Keratinocyte (primary cell): ENCODE measurements around the gene CASR. TPM values are rescaled to one million over a fixed set of nuclear protein-coding genes. Genes with fewer than 3 reads are reported as not detected.

Experiments used
- DNase-seq: peaks from one replicate; pipeline ENCODE4 v3.0.0-alpha.2; 2011; ENCODE audit warnings: low read depth, missing footprints, low spot score
- FAIRE-seq: peaks from 2 replicates; lab custom pipeline; 2011; peaks lifted over from hg19 to GRCh38; lab: Jason Lieb, UNC
- H2AFZ ChIP-seq: 2 replicates; pipeline ENCODE4 v1.6.0; 2012; ENCODE audit warnings: low read length, control low read depth, inconsistent platforms; ENCODE audit not compliant: control insufficient read depth
- H3K27ac ChIP-seq: 2 replicates; pipeline ENCODE4 v1.5.1; 2011; ENCODE audit warnings: low read length; ENCODE audit not compliant: control insufficient read depth, insufficient read depth
- H3K27me3 ChIP-seq: 3 replicates; pipeline ENCODE4 v1.6.0; 2011; ENCODE audit warnings: low read length; ENCODE audit not compliant: control insufficient read depth, insufficient read depth; ENCODE audit errors: extremely low read depth
- H3K36me3 ChIP-seq, 2 experiments: 2 replicates in 1 of 2; 3 replicates in 1 of 2; pipeline ENCODE4 v1.5.1; 2011; ENCODE audit warnings: low read length in 2 of 2, mild to moderate bottlenecking in 1 of 2; ENCODE audit not compliant: control insufficient read depth in 2 of 2, insufficient read depth in 2 of 2; ENCODE audit errors: extremely low read depth in 1 of 2
- H3K4me1 ChIP-seq: 3 replicates; pipeline ENCODE4 v1.5.1; 2011; ENCODE audit warnings: low read length; ENCODE audit not compliant: control insufficient read depth, insufficient read depth; ENCODE audit errors: extremely low read depth
- H3K4me2 ChIP-seq: 3 replicates; pipeline ENCODE4 v1.6.0; 2011; ENCODE audit warnings: low read depth, low read length; ENCODE audit not compliant: control insufficient read depth, insufficient read depth; ENCODE audit errors: extremely low read depth
- H3K4me3 ChIP-seq, 3 experiments: fragments of 200-600 bp in 1 of 3; sonication (generic) in 1 of 3; 2 replicates in 2 of 3; 3 replicates in 1 of 3; pipeline ENCODE4 v1.5.1; 2011 to 2016; ENCODE audit warnings: low read length in 3 of 3, mild to moderate bottlenecking in 3 of 3, control low read depth in 2 of 3, inconsistent platforms in 1 of 3, low read depth in 1 of 3, mixed read lengths in 1 of 3, mixed run types in 1 of 3, moderate library complexity in 1 of 3; ENCODE audit not compliant: control insufficient read depth in 2 of 3, insufficient read depth in 2 of 3; ENCODE audit errors: extremely low read depth in 1 of 3
- H3K79me2 ChIP-seq: 2 replicates; pipeline ENCODE4 v1.6.0; 2012; ENCODE audit warnings: low read length; ENCODE audit not compliant: control insufficient read depth, insufficient read depth
- H3K9ac ChIP-seq: 3 replicates; pipeline ENCODE4 v1.6.0; 2011; ENCODE audit warnings: low read length; ENCODE audit not compliant: control insufficient read depth, insufficient read depth; ENCODE audit errors: extremely low read depth
- H3K9me1 ChIP-seq: 3 replicates; pipeline ENCODE4 v1.6.0; 2011; ENCODE audit warnings: low read length; ENCODE audit not compliant: control insufficient read depth, insufficient read depth; ENCODE audit errors: extremely low read depth
- H3K9me3 ChIP-seq: 2 replicates; pipeline ENCODE4 v1.5.1; 2012; ENCODE audit warnings: low read depth, low read length; ENCODE audit not compliant: control insufficient read depth
- H4K20me1 ChIP-seq: 3 replicates; pipeline ENCODE4 v1.6.0; 2011; ENCODE audit warnings: low read length; ENCODE audit not compliant: control insufficient read depth, insufficient read depth; ENCODE audit errors: extremely low read depth
- CTCF ChIP-seq, 3 experiments: IDR thresholded peaks in 1 of 3; conservative IDR thresholded peaks in 1 of 3; optimal IDR thresholded peaks in 1 of 3; 2 replicates in 2 of 3; 3 replicates in 1 of 3; pipeline versions ENCODE3 to v1.5.1; 2011; ENCODE audit warnings: low read length in 3 of 3, mild to moderate bottlenecking in 3 of 3, moderate library complexity in 2 of 3, control low read depth in 1 of 3, inconsistent platforms in 1 of 3; ENCODE audit not compliant: insufficient read depth in 2 of 3; ENCODE audit errors: extremely low read depth in 1 of 3
- EZH2 ChIP-seq: IDR thresholded peaks from one replicate; pipeline ENCODE4 v1.6.1; 2012; ENCODE audit warnings: inconsistent platforms, mild to moderate bottlenecking, low read length, moderate library complexity
- dilution Hi-C: fragments of 300-500 bp; cut with MboI; formaldehyde crosslinking; loops from one replicate; pipeline ENCODE4 v1.7.0; 2020; ENCODE audit warnings: low sequenced_read_pairs; ENCODE audit not compliant: extremely low pct_ligation_motif_present
- polyA plus RNA-seq, 5 experiments: library from polyadenylated mRNA; depleted of rRNA in 3 of 5; stranded (reverse) in 3 of 5; stranded (forward) in 1 of 5; unstranded in 1 of 5; fragments of >200 nt; gene quantifications; 1 replicate in 1 of 5; 2 replicates in 3 of 5; 3 replicates in 1 of 5; pipeline versions ENCODE4 v1.2.1 to v1.2.3, GENCODE V29; 2011 to 2012; ENCODE audit warnings: missing spikeins in 2 of 5, low read depth in 1 of 5, low replicate concordance in 1 of 5

The CASR gene
- polyA plus RNA-seq, 1 donor (not counting 4 experiments of a cell fraction or from before 2014, with no cell fraction given), result not detected

- no peak overlapping the region for H3K27ac ChIP-seq
- no peak for DNase-seq
- H3K4me2 ChIP-seq, result no peak overlapping the region
- H4K20me1 ChIP-seq, result no peaks in the 10 kb centered on the region
- H3K27me3 ChIP-seq, result no peaks in the 10 kb centered on the region
- H3K79me2 ChIP-seq, result no peaks in the 10 kb centered on the region
- no peak for TF ChIP-seq CTCF (optimal IDR thresholded peaks at IDR 0.05 in 1 of 3, IDR thresholded peaks at IDR 0.05 in 1 of 3, conservative IDR thresholded peaks at IDR 0.05 in 1 of 3; ENCODE audit: extremely low read depth in 1 of 3, insufficient read depth in 2 of 3, low read length in 3 of 3)
- no peak for TF ChIP-seq EZH2
- H3K9ac ChIP-seq, result no peak overlapping the region
- no peak for FAIRE-seq
- H3K4me1 ChIP-seq, result no peaks in the 10 kb centered on the region
- H3K9me3 ChIP-seq, result no peaks in the 10 kb centered on the region
- H3K4me3 ChIP-seq, result no peak overlapping the region
- no peaks in the 10 kb centered on the region for H3K9me1 ChIP-seq
- H3K36me3 ChIP-seq, result no peaks in the 10 kb centered on the region
- no peak overlapping the region for H2AFZ ChIP-seq
- dilution Hi-C loops, result no loop called here
These were observed 85.6 kb downstream of the CASR start for GRCh38 chr3:122269045-122269444.

DNA sequence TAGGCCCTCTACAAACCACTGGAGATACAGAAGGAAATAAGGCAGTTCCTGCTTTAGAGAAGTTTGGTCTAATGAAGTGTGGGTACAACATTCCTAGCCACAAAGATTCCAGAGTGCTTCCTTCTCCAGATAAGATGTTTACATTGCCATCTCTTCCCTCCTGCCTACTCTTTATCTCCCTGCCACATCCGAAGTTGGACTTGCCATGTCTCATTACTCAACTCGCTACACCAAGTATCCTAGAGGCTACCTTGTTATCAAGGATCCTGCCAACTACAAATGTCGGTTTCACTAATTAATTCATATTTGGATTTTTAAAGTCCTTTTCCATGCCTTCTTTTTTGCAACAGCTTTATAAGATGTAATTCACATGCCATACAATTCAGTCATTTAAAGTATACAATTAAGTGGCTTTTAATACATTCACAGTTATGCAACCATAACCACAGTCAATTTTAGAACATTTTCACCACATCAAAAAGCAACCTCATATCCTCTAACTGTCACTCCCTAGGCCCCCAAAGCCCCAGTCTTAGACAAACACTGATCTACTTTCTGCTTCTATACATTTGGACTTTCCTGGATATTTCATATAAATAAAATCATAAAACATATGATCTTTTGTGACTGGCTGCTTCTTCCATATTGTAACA lies 87.9 kb downstream of the CASR start:
- dilution Hi-C loops, result no loop called here
- no peak overlapping the region for H3K4me2 ChIP-seq

More for the DNA sequence above, 87.9 kb downstream of the CASR start:
- Histone ChIP-seq H3K9ac (no peak overlapping the region), H3K27ac (no peak overlapping the region), H2AFZ (no peak overlapping the region), H3K9me1 (no peaks in the 10 kb centered on the region), H4K20me1 (no peaks in the 10 kb centered on the region), H3K27me3 (no peaks in the 10 kb centered on the region), H3K9me3 (no peaks in the 10 kb centered on the region), H3K36me3 (no peaks in the 10 kb centered on the region), H3K79me2 (no peaks in the 10 kb centered on the region), H3K4me3 (no peak overlapping the region), H3K4me1 (no peaks in the 10 kb centered on the region)
- no peak for FAIRE-seq
- TF ChIP-seq EZH2 (no peak), CTCF (optimal IDR thresholded peaks at IDR 0.05 in 1 of 3, IDR thresholded peaks at IDR 0.05 in 1 of 3, conservative IDR thresholded peaks at IDR 0.05 in 1 of 3; ENCODE audit: extremely low read depth in 1 of 3, insufficient read depth in 2 of 3, low read length in 3 of 3) (no peak)
- DNase-seq, result no peak
